GM12878 (cell line): Measurements from ENCODE around the gene DTX3. TPM values are rescaled to one million over a fixed set of nuclear protein-coding genes. Genes with fewer than 3 reads are reported as not detected.

Experiments used
- DPF2 ChIP-seq: fragments of 450-650 bp; IDR thresholded peaks from 2 replicates; pipeline ENCODE4 v1.6.1; 2017; ENCODE audit warnings: mild to moderate bottlenecking
- GATAD2B ChIP-seq: fragments of 450-650 bp; conservative IDR thresholded peaks from 2 replicates; pipeline ENCODE4 v1.6.1; 2017; ENCODE audit warnings: low read depth, mild to moderate bottlenecking, moderate library complexity
- MYB ChIP-seq: fragments of 150-350 bp; IDR thresholded peaks from 2 replicates; pipeline ENCODE4 v1.6.1; 2014; ENCODE audit warnings: mild to moderate bottlenecking, low read depth, low read length, borderline replicate concordance
- MYC ChIP-seq: IDR thresholded peaks from 2 replicates; pipeline ENCODE4 v1.6.1; 2011; ENCODE audit warnings: mild to moderate bottlenecking, low read length, moderate library complexity, inconsistent platforms; ENCODE audit not compliant: insufficient read depth, insufficient replicate concordance, insufficient read length, severe bottlenecking
- POLR2A ChIP-seq: IDR thresholded peaks from 2 replicates; pipeline ENCODE4 v1.6.1; 2011; ENCODE audit warnings: low read depth, mild to moderate bottlenecking, low read length
- SREBF1 ChIP-seq: IDR thresholded peaks from 2 replicates; pipeline ENCODE4 v1.6.1; 2012; ENCODE audit warnings: mild to moderate bottlenecking, low read length
- TAF1 ChIP-seq: IDR thresholded peaks from 2 replicates; pipeline ENCODE4 v1.6.1; 2011; ENCODE audit warnings: mild to moderate bottlenecking, low read depth, low read length, borderline replicate concordance
- YY1 ChIP-seq: IDR thresholded peaks from 2 replicates; pipeline ENCODE4 v1.6.1; 2011; ENCODE audit warnings: low read depth, mild to moderate bottlenecking, low read length
- ZNF24 ChIP-seq: fragments of 450-650 bp; IDR thresholded peaks from 2 replicates; pipeline ENCODE4 v1.6.1; 2017; ENCODE audit warnings: antibody characterized with exemption, mild to moderate bottlenecking
- polyA plus RNA-seq, 11 experiments: library from polyadenylated mRNA; depleted of rRNA in 4 of 11; unstranded in 6 of 11; stranded (reverse) in 5 of 11; fragments of >200 nt; fragmentation: Nextera tagmentation in 4 of 11; fragmentation: Illumina TruSeq in 1 of 11; extraction: Ambion mirVana in 4 of 11; extraction: Trizol in 1 of 11; gene quantifications; 1 replicate in 1 of 11; 2 replicates in 10 of 11; pipeline versions ENCODE4 v1.2.1 to v1.2.3, GENCODE V29; 2011 to 2016; ENCODE audit warnings: inconsistent platforms in 2 of 11, missing spikeins in 2 of 11, low read depth in 1 of 11
- total RNA-seq, 4 experiments: library from RNA; depleted of rRNA in 3 of 4; stranded (reverse); fragments of >200 nt in 3 of 4; fragmentation: Illumina TruSeq in 1 of 4; extraction: Trizol in 1 of 4; gene quantifications; 2 replicates each; pipeline versions ENCODE4 v1.2.1 to v1.2.3, GENCODE V29; 2013 to 2021
- TF ChIP-seq, protein P1 (sequence below): fragments of 450-650 bp; IDR thresholded peaks from 2 replicates; pipeline ENCODE4 v1.6.1; 2017; ENCODE audit warnings: mild to moderate bottlenecking, low read depth, inconsistent platforms; ENCODE audit not compliant: poor library complexity, severe bottlenecking
- TF ChIP-seq, protein P2 (sequence below): fragments of 450-650 bp; conservative IDR thresholded peaks from 2 replicates; pipeline ENCODE4 v1.6.1; 2017; ENCODE audit warnings: mild to moderate bottlenecking, moderate library complexity
- TF ChIP-seq, protein P3 (sequence below): fragments of 150-350 bp; IDR thresholded peaks from 2 replicates; pipeline ENCODE4 v1.6.1; 2016; ENCODE audit warnings: low read depth, low read length
- TF ChIP-seq, protein P4 (sequence below): fragments of 450-650 bp; formaldehyde crosslinking; IDR thresholded peaks from 2 replicates; pipeline ENCODE4 v1.4.0; 2020; ENCODE audit warnings: mild to moderate bottlenecking, moderate library complexity
- TF ChIP-seq, protein P5 (sequence below): fragments of 450-650 bp; formaldehyde crosslinking; IDR thresholded peaks from 2 replicates; pipeline ENCODE4 v1.4.0; 2022; ENCODE audit warnings: mild to moderate bottlenecking, moderate library complexity

The DTX3 gene
- total and polyA plus RNA-seq, 10 of the 15 experiments (the other 5 are each of a cell fraction or from before 2014, with no cell fraction given), result 1.1 to 13.6 (median 5.6) TPM

DNA sequence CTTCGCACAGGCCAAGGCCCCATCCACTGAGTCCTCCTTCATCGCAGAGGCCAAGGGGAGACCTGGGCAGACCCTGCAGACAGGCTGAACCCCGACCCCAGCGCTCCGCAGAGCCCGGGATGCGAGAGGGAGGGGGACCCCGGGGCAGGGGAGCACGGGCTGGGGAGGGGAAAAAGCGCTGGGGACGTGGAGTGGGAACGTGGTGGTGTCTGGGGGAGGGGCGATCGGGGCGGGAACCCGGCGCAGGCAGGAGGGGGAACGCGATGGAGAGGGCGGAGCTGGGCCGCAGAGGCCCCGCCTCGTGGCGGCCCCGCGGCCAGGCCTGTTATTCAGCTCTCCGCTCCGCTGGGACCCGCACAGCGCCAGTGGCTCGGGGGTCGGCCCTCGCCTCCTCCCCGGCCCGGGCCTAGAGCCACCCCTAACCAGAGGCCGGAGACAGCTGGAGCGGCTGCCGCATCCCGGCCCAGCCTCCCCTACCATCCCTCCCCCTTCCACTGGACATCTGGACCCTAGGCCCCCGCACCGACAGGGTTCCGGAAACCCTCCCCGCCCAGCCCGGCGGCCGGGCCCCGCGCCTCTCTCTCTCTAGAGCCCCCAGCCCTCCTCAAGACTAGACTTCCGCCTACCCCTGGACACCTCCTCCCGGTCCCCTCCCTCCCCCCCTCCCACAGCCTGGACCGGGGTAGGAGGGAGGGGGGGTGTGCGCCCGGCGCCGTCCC lies 6.6 kb downstream of the DTX3 start, which contains the start of gene ARHGEF25 (continued):
- TF ChIP-seq, protein P1, sequence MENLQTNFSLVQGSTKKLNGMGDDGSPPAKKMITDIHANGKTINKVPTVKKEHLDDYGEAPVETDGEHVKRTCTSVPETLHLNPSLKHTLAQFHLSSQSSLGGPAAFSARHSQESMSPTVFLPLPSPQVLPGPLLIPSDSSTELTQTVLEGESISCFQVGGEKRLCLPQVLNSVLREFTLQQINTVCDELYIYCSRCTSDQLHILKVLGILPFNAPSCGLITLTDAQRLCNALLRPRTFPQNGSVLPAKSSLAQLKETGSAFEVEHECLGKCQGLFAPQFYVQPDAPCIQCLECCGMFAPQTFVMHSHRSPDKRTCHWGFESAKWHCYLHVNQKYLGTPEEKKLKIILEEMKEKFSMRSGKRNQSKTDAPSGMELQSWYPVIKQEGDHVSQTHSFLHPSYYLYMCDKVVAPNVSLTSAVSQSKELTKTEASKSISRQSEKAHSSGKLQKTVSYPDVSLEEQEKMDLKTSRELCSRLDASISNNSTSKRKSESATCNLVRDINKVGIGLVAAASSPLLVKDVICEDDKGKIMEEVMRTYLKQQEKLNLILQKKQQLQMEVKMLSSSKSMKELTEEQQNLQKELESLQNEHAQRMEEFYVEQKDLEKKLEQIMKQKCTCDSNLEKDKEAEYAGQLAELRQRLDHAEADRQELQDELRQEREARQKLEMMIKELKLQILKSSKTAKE, result no peak
- TF ChIP-seq MYC (no peak), MYB (no peak), SREBF1 (no peak), TAF1 (no peak), YY1 (no peak), DPF2 (0 out of 2 replicates have a peak, but pooled peaks have one; percentile 25), POLR2A (peak; percentile 82), GATAD2B (0 out of 2 replicates have a peak, but pooled peaks have one; percentile 32), ZNF24 (no peak)
- TF ChIP-seq, protein P2, sequence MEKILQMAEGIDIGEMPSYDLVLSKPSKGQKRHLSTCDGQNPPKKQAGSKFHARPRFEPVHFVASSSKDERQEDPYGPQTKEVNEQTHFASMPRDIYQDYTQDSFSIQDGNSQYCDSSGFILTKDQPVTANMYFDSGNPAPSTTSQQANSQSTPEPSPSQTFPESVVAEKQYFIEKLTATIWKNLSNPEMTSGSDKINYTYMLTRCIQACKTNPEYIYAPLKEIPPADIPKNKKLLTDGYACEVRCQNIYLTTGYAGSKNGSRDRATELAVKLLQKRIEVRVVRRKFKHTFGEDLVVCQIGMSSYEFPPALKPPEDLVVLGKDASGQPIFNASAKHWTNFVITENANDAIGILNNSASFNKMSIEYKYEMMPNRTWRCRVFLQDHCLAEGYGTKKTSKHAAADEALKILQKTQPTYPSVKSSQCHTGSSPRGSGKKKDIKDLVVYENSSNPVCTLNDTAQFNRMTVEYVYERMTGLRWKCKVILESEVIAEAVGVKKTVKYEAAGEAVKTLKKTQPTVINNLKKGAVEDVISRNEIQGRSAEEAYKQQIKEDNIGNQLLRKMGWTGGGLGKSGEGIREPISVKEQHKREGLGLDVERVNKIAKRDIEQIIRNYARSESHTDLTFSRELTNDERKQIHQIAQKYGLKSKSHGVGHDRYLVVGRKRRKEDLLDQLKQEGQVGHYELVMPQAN, result no peak
- TF ChIP-seq, protein P3, sequence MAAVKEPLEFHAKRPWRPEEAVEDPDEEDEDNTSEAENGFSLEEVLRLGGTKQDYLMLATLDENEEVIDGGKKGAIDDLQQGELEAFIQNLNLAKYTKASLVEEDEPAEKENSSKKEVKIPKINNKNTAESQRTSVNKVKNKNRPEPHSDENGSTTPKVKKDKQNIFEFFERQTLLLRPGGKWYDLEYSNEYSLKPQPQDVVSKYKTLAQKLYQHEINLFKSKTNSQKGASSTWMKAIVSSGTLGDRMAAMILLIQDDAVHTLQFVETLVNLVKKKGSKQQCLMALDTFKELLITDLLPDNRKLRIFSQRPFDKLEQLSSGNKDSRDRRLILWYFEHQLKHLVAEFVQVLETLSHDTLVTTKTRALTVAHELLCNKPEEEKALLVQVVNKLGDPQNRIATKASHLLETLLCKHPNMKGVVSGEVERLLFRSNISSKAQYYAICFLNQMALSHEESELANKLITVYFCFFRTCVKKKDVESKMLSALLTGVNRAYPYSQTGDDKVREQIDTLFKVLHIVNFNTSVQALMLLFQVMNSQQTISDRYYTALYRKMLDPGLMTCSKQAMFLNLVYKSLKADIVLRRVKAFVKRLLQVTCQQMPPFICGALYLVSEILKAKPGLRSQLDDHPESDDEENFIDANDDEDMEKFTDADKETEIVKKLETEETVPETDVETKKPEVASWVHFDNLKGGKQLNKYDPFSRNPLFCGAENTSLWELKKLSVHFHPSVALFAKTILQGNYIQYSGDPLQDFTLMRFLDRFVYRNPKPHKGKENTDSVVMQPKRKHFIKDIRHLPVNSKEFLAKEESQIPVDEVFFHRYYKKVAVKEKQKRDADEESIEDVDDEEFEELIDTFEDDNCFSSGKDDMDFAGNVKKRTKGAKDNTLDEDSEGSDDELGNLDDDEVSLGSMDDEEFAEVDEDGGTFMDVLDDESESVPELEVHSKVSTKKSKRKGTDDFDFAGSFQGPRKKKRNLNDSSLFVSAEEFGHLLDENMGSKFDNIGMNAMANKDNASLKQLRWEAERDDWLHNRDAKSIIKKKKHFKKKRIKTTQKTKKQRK, result no peak
- TF ChIP-seq, protein P4, sequence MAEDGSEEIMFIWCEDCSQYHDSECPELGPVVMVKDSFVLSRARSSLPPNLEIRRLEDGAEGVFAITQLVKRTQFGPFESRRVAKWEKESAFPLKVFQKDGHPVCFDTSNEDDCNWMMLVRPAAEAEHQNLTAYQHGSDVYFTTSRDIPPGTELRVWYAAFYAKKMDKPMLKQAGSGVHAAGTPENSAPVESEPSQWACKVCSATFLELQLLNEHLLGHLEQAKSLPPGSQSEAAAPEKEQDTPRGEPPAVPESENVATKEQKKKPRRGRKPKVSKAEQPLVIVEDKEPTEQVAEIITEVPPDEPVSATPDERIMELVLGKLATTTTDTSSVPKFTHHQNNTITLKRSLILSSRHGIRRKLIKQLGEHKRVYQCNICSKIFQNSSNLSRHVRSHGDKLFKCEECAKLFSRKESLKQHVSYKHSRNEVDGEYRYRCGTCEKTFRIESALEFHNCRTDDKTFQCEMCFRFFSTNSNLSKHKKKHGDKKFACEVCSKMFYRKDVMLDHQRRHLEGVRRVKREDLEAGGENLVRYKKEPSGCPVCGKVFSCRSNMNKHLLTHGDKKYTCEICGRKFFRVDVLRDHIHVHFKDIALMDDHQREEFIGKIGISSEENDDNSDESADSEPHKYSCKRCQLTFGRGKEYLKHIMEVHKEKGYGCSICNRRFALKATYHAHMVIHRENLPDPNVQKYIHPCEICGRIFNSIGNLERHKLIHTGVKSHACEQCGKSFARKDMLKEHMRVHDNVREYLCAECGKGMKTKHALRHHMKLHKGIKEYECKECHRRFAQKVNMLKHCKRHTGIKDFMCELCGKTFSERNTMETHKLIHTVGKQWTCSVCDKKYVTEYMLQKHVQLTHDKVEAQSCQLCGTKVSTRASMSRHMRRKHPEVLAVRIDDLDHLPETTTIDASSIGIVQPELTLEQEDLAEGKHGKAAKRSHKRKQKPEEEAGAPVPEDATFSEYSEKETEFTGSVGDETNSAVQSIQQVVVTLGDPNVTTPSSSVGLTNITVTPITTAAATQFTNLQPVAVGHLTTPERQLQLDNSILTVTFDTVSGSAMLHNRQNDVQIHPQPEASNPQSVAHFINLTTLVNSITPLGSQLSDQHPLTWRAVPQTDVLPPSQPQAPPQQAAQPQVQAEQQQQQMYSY (CRISPR knock-in tag), result no peak
- TF ChIP-seq, protein P5, sequence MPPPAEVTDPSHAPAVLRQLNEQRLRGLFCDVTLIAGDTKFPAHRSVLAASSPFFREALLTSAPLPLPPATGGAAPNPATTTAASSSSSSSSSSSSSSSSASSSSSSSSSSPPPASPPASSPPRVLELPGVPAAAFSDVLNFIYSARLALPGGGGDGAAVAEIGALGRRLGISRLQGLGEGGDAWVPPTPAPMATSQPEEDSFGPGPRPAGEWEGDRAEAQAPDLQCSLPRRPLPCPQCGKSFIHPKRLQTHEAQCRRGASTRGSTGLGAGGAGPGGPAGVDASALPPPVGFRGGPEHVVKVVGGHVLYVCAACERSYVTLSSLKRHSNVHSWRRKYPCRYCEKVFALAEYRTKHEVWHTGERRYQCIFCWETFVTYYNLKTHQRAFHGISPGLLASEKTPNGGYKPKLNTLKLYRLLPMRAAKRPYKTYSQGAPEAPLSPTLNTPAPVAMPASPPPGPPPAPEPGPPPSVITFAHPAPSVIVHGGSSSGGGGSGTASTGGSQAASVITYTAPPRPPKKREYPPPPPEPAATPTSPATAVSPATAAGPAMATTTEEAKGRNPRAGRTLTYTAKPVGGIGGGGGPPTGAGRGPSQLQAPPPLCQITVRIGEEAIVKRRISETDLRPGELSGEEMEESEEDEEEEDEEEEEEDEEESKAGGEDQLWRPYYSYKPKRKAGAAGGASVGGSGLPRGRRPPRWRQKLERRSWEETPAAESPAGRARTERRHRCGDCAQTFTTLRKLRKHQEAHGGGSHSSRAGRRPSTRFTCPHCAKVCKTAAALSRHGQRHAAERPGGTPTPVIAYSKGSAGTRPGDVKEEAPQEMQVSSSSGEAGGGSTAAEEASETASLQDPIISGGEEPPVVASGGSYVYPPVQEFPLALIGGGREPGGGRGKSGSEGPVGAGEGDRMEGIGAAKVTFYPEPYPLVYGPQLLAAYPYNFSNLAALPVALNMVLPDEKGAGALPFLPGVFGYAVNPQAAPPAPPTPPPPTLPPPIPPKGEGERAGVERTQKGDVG (CRISPR knock-in tag), result no peak
